ENCODE measurements around the gene TMEM107. TPM values are rescaled to one million over a fixed set of nuclear protein-coding genes. Genes with fewer than 3 reads are reported as not detected.

Gene TMEM107
- total RNA-seq, 1 experiment from 2014 or later: 30.1 TPM

DNA sequence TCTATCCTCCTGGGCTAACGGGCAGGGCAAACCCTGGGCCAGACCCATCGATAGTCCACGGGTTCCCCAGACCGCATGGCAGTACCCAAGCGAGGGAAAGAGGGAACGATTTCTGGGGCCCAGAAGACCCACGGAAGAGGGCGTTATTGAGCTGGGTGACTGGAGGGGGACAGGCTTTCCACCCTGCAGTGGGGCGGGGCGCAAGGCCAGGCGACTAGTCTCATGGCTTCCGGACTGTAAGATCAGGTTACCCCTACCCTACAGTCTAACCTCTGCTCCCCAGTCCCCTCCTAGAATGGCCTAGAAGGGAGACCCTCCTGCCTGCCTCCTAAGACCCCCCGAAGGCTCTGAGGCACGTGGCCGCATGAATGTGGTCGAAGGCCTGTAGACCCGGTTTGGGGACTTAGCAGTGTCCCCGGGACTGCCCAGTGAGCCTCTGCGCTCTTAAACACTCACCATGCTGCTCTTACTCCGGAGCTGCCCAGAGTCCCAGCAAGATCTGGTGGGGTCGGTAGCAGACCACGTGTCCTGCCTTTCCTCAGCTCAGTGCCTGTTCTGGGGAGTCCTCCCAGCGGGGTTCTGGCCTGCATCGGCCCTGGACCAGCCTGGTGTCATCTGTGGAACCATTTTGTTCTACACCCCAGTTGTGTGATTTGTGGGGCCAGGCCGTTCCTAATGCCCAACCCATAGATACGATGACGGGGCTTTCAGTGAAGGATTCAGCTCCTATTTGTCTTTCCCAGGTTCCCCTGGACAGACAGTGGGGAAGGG lies 47.4 kb upstream of the TMEM107 start (continued):
- TF ChIP-seq, protein P1, sequence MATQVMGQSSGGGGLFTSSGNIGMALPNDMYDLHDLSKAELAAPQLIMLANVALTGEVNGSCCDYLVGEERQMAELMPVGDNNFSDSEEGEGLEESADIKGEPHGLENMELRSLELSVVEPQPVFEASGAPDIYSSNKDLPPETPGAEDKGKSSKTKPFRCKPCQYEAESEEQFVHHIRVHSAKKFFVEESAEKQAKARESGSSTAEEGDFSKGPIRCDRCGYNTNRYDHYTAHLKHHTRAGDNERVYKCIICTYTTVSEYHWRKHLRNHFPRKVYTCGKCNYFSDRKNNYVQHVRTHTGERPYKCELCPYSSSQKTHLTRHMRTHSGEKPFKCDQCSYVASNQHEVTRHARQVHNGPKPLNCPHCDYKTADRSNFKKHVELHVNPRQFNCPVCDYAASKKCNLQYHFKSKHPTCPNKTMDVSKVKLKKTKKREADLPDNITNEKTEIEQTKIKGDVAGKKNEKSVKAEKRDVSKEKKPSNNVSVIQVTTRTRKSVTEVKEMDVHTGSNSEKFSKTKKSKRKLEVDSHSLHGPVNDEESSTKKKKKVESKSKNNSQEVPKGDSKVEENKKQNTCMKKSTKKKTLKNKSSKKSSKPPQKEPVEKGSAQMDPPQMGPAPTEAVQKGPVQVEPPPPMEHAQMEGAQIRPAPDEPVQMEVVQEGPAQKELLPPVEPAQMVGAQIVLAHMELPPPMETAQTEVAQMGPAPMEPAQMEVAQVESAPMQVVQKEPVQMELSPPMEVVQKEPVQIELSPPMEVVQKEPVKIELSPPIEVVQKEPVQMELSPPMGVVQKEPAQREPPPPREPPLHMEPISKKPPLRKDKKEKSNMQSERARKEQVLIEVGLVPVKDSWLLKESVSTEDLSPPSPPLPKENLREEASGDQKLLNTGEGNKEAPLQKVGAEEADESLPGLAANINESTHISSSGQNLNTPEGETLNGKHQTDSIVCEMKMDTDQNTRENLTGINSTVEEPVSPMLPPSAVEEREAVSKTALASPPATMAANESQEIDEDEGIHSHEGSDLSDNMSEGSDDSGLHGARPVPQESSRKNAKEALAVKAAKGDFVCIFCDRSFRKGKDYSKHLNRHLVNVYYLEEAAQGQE (IDR thresholded peaks at IDR 0.05; ENCODE audit: low read depth): no peak
- no peak for TF ChIP-seq FOSL1 (IDR thresholded peaks at IDR 0.05; ENCODE audit: low read depth)

DNA sequence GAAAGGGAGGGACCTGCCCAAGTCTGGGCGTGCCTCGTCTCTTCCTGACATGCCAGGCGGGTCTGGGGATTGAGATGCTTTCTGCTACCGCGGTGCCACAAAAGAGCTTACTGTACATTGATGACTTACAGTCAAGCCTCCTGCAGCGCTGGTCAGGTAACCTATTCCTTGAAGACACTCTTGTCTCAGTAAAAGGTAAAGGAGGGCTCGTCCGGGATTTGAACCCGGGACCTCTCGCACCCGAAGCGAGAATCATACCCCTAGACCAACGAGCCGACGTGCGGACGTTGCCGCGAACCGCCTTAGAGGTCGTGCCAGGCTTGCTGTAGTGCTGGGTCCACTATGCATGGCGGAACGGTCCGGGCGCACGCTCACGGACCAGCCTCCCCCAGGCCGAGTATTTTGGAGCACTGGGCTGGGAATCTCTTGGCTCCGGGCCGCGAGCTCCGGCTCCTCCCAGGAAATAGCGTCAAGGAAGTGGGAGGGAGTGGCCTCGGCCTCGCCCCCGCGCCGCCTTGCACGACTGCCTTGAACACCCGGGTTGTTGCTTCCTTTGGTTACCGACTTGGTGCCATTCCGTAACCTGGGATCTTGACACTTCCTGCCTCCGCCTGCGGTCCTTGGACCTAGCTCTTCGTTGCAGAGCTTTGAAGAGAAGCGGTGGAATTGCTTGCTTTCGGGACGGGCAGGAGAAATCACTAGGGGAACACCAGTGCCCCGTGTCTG lies 46.6 kb upstream of the TMEM107 start:
- no TSS peak for BruUV-seq (replicated peaks)
- Histone ChIP-seq H3K9me2 (ENCODE audit: insufficient read depth) (no peaks in the 10 kb centered on the region), H4K20me1 (ENCODE audit: insufficient read depth) (no peaks in the 10 kb centered on the region), H3K27me3 (ENCODE audit: insufficient read depth, low read length) (no peaks in the 10 kb centered on the region), H3K9ac (ENCODE audit: low read length) (peak overlapping the region; percentile 91), H2AFZ (ENCODE audit: low read depth, low read length, poor library complexity, severe bottlenecking) (no peak overlapping the region), H3K27ac (ENCODE audit: low read depth, low read length) (peak overlapping the region; percentile 83), H3K4me2 (ENCODE audit: low read length) (peak overlapping the region; percentile 93), H3K9me3 (ENCODE audit: control insufficient read depth in 1 of 2, insufficient read depth in 1 of 2, low read depth in 1 of 2, low read length in 2 of 2) (no peaks in the 10 kb centered on the region), H3K4me1 (ENCODE audit: control insufficient read depth in 1 of 2, insufficient read depth in 2 of 2, low read length in 2 of 2) (peaks cover 51 to 94% of the 10 kb centered on the region in 2 experiments), H3K79me2 (ENCODE audit: insufficient read depth, low read length) (no peaks in the 10 kb centered on the region), H3K36me3 (ENCODE audit: control insufficient read depth in 1 of 2, insufficient read depth in 2 of 2, low read length in 2 of 2) (peaks cover 2 to 4% of the 10 kb centered on the region in 2 experiments; a peak in 3 of 4 replicates), H3K4me3 (replicated peaks in 1 of 2; ENCODE audit: low read depth in 1 of 2, low read length in 2 of 2) (peak overlapping the region; percentile 82 to 86)
- RAD21 ChIA-PET (ENCODE audit: low non-redundant PET in 1 of 2, low total read pairs in 2 of 2, uncharacterized antibody in 2 of 2, unreplicated experiment in 2 of 2): interaction anchor here (1.0 to 1.9 kb wide), 4 partner anchors 25 to 83 kb away, joined by 3 to 6 read pairs (median 4); partner anchors contain the start of genes BORCS6 (in 1 of the 2) and CTC1 (in 1 of the 2)
- DNase-seq (ENCODE audit: low read depth, low spot score): peak; percentile 87
- ATAC-seq: peak; percentile 47
- CTCF ChIA-PET: interaction anchor here (0.8 to 2.1 kb wide), 8 partner anchors 24 to 163 kb away, joined by 3 to 5 read pairs (median 3); partner anchors contain the start of genes BORCS6 and CTC1
- intact Hi-C loops (cut with micrococcal nuclease): loop anchor here (1.0 to 10.0 kb wide), 3 partner anchors 35 to 152 kb away; partner anchors contain the start of gene KRABD2
- POLR2A ChIA-PET: interaction anchor here (0.7 to 7.5 kb wide), 8 partner anchors 11 to 103 kb away, joined by 3 to 63 read pairs (median 30); partner anchors contain the start of genes ALOXE3, AURKB, BORCS6 and CTC1
- TF ChIP-seq, protein P1 (IDR thresholded peaks at IDR 0.05; ENCODE audit: low read depth): no peak
- peak; percentile 58 for TF ChIP-seq SP1 (IDR thresholded peaks at IDR 0.05; ENCODE audit: low read depth)
- peak; percentile 89 for TF ChIP-seq POLR2AphosphoS5 (IDR thresholded peaks at IDR 0.05; ENCODE audit: low read depth, low read length)
- TF ChIP-seq EGR1 (IDR thresholded peaks at IDR 0.05; ENCODE audit: low read depth): peak; percentile 98
- peak; percentile 76; the same call in 1 of the 2 replicates for TF ChIP-seq SIN3A (IDR thresholded peaks at IDR 0.05; ENCODE audit: low read depth)
- no peak for TF ChIP-seq CEBPB (IDR thresholded peaks at IDR 0.05; ENCODE audit: low read depth)
- TF ChIP-seq JUND (IDR thresholded peaks at IDR 0.05): no peak
- TF ChIP-seq, protein P2, sequence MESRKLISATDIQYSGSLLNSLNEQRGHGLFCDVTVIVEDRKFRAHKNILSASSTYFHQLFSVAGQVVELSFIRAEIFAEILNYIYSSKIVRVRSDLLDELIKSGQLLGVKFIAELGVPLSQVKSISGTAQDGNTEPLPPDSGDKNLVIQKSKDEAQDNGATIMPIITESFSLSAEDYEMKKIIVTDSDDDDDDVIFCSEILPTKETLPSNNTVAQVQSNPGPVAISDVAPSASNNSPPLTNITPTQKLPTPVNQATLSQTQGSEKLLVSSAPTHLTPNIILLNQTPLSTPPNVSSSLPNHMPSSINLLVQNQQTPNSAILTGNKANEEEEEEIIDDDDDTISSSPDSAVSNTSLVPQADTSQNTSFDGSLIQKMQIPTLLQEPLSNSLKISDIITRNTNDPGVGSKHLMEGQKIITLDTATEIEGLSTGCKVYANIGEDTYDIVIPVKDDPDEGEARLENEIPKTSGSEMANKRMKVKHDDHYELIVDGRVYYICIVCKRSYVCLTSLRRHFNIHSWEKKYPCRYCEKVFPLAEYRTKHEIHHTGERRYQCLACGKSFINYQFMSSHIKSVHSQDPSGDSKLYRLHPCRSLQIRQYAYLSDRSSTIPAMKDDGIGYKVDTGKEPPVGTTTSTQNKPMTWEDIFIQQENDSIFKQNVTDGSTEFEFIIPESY (IDR thresholded peaks at IDR 0.05; ENCODE audit: extremely low read depth, insufficient replicate concordance, low read length): peak; percentile 59
- TF ChIP-seq POLR2A (IDR thresholded peaks at IDR 0.05; ENCODE audit: borderline replicate concordance, extremely low read depth, insufficient read depth, insufficient read length): peak; percentile 44
- TF ChIP-seq, protein P3, sequence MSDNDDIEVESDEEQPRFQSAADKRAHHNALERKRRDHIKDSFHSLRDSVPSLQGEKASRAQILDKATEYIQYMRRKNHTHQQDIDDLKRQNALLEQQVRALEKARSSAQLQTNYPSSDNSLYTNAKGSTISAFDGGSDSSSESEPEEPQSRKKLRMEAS (IDR thresholded peaks at IDR 0.05): peak; percentile 33
